Endothelial cell of umbilical vein (primary cell): Measurements from ENCODE around the gene SON. TPM values are rescaled to one million over a fixed set of nuclear protein-coding genes. Genes with fewer than 3 reads are reported as not detected.

Experiments used
- BruUV-seq: library from RNA; stranded (reverse); fragments of 400-500 nt; replicated peaks from 2 replicates; lab custom pipeline; 2021; lab: Mats Ljungman, UMichigan
- CTCF ChIA-PET: fragments of 300-600, 350-600 bp; sonication (Branson Sonifier 250); formaldehyde crosslinking; loops from one replicate; lab custom pipeline; 2021; ENCODE audit warnings: antibody characterized with exemption, inconsistent platforms; lab: Charles Lee
- POLR2A ChIA-PET: fragments of 300-600, 350-600 bp; sonication (Branson Sonifier 250); formaldehyde crosslinking; loops from one replicate; lab custom pipeline; 2021; ENCODE audit warnings: antibody characterized with exemption, inconsistent platforms; lab: Charles Lee
- DNase-seq: peaks from one replicate; pipeline ENCODE4 v3.0.0-alpha.2; 2011; ENCODE audit warnings: low read depth, low spot score
- FAIRE-seq: peaks from 2 replicates; lab custom pipeline; 2011; peaks lifted over from hg19 to GRCh38; lab: Jason Lieb, UNC
- H2AFZ ChIP-seq: 2 replicates; pipeline ENCODE4 v1.6.0; 2012; ENCODE audit warnings: low read depth, low read length, control low read depth, inconsistent platforms
- H3K27ac ChIP-seq: 2 replicates; pipeline ENCODE4 v1.5.1; 2011; ENCODE audit warnings: low read depth, mild to moderate bottlenecking, control low read depth, low read length, moderate library complexity; ENCODE audit not compliant: insufficient read depth
- H3K27me3 ChIP-seq, 2 experiments: 2 replicates each; pipeline versions ENCODE4 v1.6.0 to v1.6.1; 2011; ENCODE audit warnings: low read length in 2 of 2, mixed read lengths in 1 of 2; ENCODE audit not compliant: control insufficient read depth in 2 of 2, insufficient read depth in 2 of 2
- H3K36me3 ChIP-seq, 2 experiments: 2 replicates in 1 of 2; 3 replicates in 1 of 2; pipeline ENCODE4 v1.5.1; 2011; ENCODE audit warnings: low read length in 2 of 2, mild to moderate bottlenecking in 1 of 2, moderate library complexity in 1 of 2; ENCODE audit not compliant: control insufficient read depth in 2 of 2, insufficient read depth in 2 of 2; ENCODE audit errors: extremely low read depth in 1 of 2
- H3K4me1 ChIP-seq: 3 replicates; pipeline ENCODE4 v1.5.1; 2011; ENCODE audit warnings: mild to moderate bottlenecking, low read length; ENCODE audit not compliant: control insufficient read depth, insufficient read depth; ENCODE audit errors: extremely low read depth
- H3K4me2 ChIP-seq: 2 replicates; pipeline ENCODE4 v1.6.1; 2011; ENCODE audit warnings: low read length, control low read depth, mixed read lengths; ENCODE audit not compliant: insufficient read depth
- H3K4me3 ChIP-seq, 3 experiments: fragments of 200-600 bp in 1 of 3; sonication (generic), shearing (Covaris generic) in 1 of 3; replicated peaks in 1 of 3; 2 replicates each; pipeline ENCODE4 v1.5.1; 2011 to 2016; ENCODE audit warnings: control low read depth in 3 of 3, low read length in 3 of 3, mild to moderate bottlenecking in 2 of 3, inconsistent platforms in 1 of 3, low read depth in 1 of 3, moderate library complexity in 1 of 3; ENCODE audit not compliant: insufficient read depth in 1 of 3
- H3K79me2 ChIP-seq: 2 replicates; pipeline ENCODE4 v1.6.0; 2012; ENCODE audit warnings: low read length, inconsistent platforms; ENCODE audit not compliant: control insufficient read depth, insufficient read depth
- H3K9ac ChIP-seq: replicated peaks from 2 replicates; pipeline ENCODE3; 2011; ENCODE audit warnings: low read length, control low read depth; ENCODE audit not compliant: insufficient read depth; ENCODE audit errors: extremely low read depth
- H3K9me1 ChIP-seq: replicated peaks from 3 replicates; pipeline ENCODE4 v1.6.0; 2011; ENCODE audit warnings: mild to moderate bottlenecking, low read length; ENCODE audit not compliant: control insufficient read depth, insufficient read depth; ENCODE audit errors: extremely low read depth
- H3K9me3 ChIP-seq: replicated peaks from 2 replicates; pipeline ENCODE4 v1.5.1; 2012; ENCODE audit warnings: low read length, inconsistent platforms; ENCODE audit not compliant: control insufficient read depth, insufficient read depth
- H4K20me1 ChIP-seq: replicated peaks from 2 replicates; pipeline ENCODE3; 2011; ENCODE audit warnings: mild to moderate bottlenecking, low read length; ENCODE audit not compliant: control insufficient read depth, insufficient read depth; ENCODE audit errors: extremely low read depth
- EZH2 ChIP-seq: IDR thresholded peaks from 2 replicates; pipeline ENCODE4 v1.6.1; 2012; ENCODE audit warnings: borderline replicate concordance, low read depth, mild to moderate bottlenecking, moderate library complexity, low read length, inconsistent platforms; ENCODE audit not compliant: severe bottlenecking
- FOS ChIP-seq: IDR thresholded peaks from 2 replicates; pipeline ENCODE4 v1.6.1; 2011; ENCODE audit warnings: mild to moderate bottlenecking, low read length, moderate library complexity, borderline replicate concordance; ENCODE audit not compliant: insufficient read depth
- GATA2 ChIP-seq: IDR thresholded peaks from 2 replicates; pipeline ENCODE4 v1.7.0; 2011; ENCODE audit warnings: low read depth, mild to moderate bottlenecking, moderate library complexity, mixed read lengths, low read length; ENCODE audit not compliant: insufficient read length, insufficient read depth
- JUN ChIP-seq: IDR thresholded peaks from 2 replicates; pipeline ENCODE4 v1.6.1; 2011; ENCODE audit warnings: borderline replicate concordance, low read depth; ENCODE audit not compliant: insufficient read length, insufficient read depth
- MYC ChIP-seq: IDR thresholded peaks from one replicate; pipeline ENCODE4 v1.6.1; 2011; ENCODE audit warnings: mild to moderate bottlenecking, low read depth, low read length
- POLR2A ChIP-seq: IDR thresholded peaks from 2 replicates; pipeline ENCODE4 v1.6.1; 2012; ENCODE audit warnings: low read depth, mild to moderate bottlenecking, control low read depth, low read length
- POLR2AphosphoS5 ChIP-seq: IDR thresholded peaks from 2 replicates; pipeline ENCODE4 v1.6.1; 2012; ENCODE audit warnings: low read depth, mild to moderate bottlenecking, control low read depth, low read length, moderate library complexity; ENCODE audit not compliant: insufficient read depth
- dilution Hi-C: fragments of 300-500 bp; cut with MboI; formaldehyde crosslinking; loops from one replicate; pipeline ENCODE4 v1.15.0; 2019; ENCODE audit warnings: low sequenced_read_pairs; ENCODE audit not compliant: extremely low pct_ligation_motif_present
- intact Hi-C: fragments of 100-400 bp; cut with micrococcal nuclease; formaldehyde crosslinking; loops from one replicate; pipeline ENCODE4 v1.10.0; 2022
- polyA plus RNA-seq, 4 experiments: library from polyadenylated mRNA; depleted of rRNA in 3 of 4; stranded (reverse) in 3 of 4; unstranded in 1 of 4; fragments of >200 nt; gene quantifications; 2 replicates each; pipeline versions ENCODE4 v1.2.1 to v1.2.3, GENCODE V29; 2011 to 2012; ENCODE audit warnings: missing spikeins in 1 of 4
- total RNA-seq: library from RNA; stranded (reverse); gene quantifications from 2 replicates; pipeline ENCODE4 v1.2.3, GENCODE V29; 2021
- TF ChIP-seq, protein P1 (sequence below): IDR thresholded peaks from 2 replicates; pipeline ENCODE4 v1.6.1; 2011; ENCODE audit not compliant: insufficient read depth, insufficient read length
- TF ChIP-seq, protein P2 (sequence below), 2 donors: IDR thresholded peaks; 1 replicate in 1 of 2; 2 replicates in 1 of 2; pipeline ENCODE4 v1.5.1; 2011; ENCODE audit warnings: low read length in 2 of 2, mild to moderate bottlenecking in 2 of 2, moderate library complexity in 2 of 2, control low read depth in 1 of 2, inconsistent platforms in 1 of 2, low read depth in 1 of 2; ENCODE audit not compliant: insufficient read depth in 1 of 2; ENCODE audit errors: extremely low read depth in 1 of 2

Gene SON
- total and polyA plus RNA-seq, 2 donors (not counting 3 experiments of a cell fraction or from before 2014, with no cell fraction given): 107 to 304 TPM

DNA sequence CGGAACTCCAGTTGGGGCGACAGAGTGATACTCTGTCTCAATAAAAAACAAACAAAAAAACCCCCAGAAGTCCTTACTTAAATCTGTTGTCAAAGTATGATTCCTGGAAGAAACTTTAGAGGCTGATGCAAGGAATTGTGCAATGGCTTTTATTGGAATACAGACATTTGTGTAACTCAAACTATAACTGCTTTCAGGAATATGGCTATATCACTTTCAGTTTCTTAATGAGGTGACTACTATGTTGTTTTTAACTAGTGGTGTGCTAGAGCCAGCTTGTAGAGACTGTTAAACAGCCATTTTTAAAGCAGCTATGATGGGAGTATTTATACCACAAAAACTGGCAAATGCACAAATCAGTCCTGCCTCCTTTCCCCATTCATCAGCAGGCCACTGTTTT is 28.6 kb upstream of the SON start:
- Histone ChIP-seq H3K9me1 (no peaks in the 10 kb centered on the region), H3K27me3 (no peaks in the 10 kb centered on the region), H3K4me3 (no peak overlapping the region), H3K79me2 (no peaks in the 10 kb centered on the region), H3K36me3 (peaks cover 22 to 25% of the 10 kb centered on the region in 2 experiments), H3K27ac (no peak overlapping the region), H3K9ac (no peak overlapping the region), H3K4me2 (no peak overlapping the region), H2AFZ (no peak overlapping the region), H3K9me3 (no peaks in the 10 kb centered on the region), H3K4me1 (no peaks in the 10 kb centered on the region), H4K20me1 (no peaks in the 10 kb centered on the region)
- ChIA-PET POLR2A (interaction anchor here (0.6 kb wide), 1 partner anchor 15 kb away, joined by 4 read pairs; no protein-coding TSS in a partner anchor), CTCF (interaction anchor here (1.0 kb wide), 2 partner anchors 16 to 34 kb away, joined by 3 read pairs; no protein-coding TSS in a partner anchor)
- DNase-seq (no peak), FAIRE-seq (no peak)
- dilution Hi-C loops (no loop called here), intact Hi-C loops (no loop called here)
- TF ChIP-seq FOS: no peak
- no peak for TF ChIP-seq MYC
- no peak for TF ChIP-seq JUN
- no peak for TF ChIP-seq POLR2AphosphoS5
- TF ChIP-seq, protein P1, sequence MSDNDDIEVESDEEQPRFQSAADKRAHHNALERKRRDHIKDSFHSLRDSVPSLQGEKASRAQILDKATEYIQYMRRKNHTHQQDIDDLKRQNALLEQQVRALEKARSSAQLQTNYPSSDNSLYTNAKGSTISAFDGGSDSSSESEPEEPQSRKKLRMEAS: no peak
- TF ChIP-seq POLR2A: no peak
- no peak for TF ChIP-seq GATA2
- no peak for TF ChIP-seq EZH2
- TF ChIP-seq, protein P2, sequence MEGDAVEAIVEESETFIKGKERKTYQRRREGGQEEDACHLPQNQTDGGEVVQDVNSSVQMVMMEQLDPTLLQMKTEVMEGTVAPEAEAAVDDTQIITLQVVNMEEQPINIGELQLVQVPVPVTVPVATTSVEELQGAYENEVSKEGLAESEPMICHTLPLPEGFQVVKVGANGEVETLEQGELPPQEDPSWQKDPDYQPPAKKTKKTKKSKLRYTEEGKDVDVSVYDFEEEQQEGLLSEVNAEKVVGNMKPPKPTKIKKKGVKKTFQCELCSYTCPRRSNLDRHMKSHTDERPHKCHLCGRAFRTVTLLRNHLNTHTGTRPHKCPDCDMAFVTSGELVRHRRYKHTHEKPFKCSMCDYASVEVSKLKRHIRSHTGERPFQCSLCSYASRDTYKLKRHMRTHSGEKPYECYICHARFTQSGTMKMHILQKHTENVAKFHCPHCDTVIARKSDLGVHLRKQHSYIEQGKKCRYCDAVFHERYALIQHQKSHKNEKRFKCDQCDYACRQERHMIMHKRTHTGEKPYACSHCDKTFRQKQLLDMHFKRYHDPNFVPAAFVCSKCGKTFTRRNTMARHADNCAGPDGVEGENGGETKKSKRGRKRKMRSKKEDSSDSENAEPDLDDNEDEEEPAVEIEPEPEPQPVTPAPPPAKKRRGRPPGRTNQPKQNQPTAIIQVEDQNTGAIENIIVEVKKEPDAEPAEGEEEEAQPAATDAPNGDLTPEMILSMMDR (IDR thresholded peaks at IDR 0.05; ENCODE audit: extremely low read depth in 1 of 2, insufficient read depth in 1 of 2, low read depth in 1 of 2, low read length in 2 of 2): no peak
- no TSS peak for BruUV-seq
